ENCODE data around the gene CFAP157. TPM values are rescaled to one million over a fixed set of nuclear protein-coding genes. Genes with fewer than 3 reads are reported as not detected.

CFAP157 gene
- total and polyA plus RNA-seq, 2 of the 13 experiments (the other 11 are each of a cell fraction or from before 2014, with no cell fraction given), result 0.07 TPM; not detected in 1

DNA sequence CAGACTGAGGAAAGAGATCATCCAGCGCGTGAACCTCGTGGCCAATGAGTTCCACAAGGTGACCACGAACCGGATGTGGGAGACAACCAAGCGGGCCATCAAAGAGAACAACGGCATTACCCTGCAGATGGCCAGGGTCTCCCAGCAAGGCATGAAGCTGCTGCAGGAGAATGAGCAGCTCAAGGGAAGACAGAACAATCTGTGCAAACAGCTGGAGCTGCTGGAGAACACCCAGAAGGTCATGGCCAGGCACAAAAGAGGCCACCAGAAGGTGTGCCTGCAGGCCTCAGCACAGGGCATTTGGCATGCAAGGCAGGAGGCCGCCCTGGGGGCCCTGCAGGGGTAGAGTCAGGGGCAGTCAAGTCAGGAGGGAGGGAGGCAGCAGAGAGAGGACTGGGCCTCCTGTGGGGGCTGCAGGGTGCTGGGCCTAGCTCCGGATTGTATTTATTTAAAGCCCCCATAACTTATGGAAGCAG lies 4.5 kb downstream of the CFAP157 start:
- no peaks in the 10 kb centered on the region for H3K36me3 ChIP-seq (replicated peaks in 1 of 2; ENCODE audit: control insufficient read depth in 1 of 2, insufficient read depth in 2 of 2, low read length in 2 of 2)
- H3K27ac ChIP-seq (ENCODE audit: extremely low read length, insufficient read depth, low read length), result no peak overlapping the region
- H3K79me2 ChIP-seq (ENCODE audit: insufficient read depth, low read length), result no peaks in the 10 kb centered on the region
- no peaks in the 10 kb centered on the region; the same call in 1 of the 2 replicates for H4K20me1 ChIP-seq (ENCODE audit: insufficient read depth, low read length)
- peak; percentile 11; the same call in 1 of the 3 replicates for ATAC-seq
- H3K9ac ChIP-seq (ENCODE audit: insufficient read depth, low read depth, low read length), result no peak overlapping the region
- in situ Hi-C loops (cut with HindIII; ENCODE audit: extremely low pct_ligation_motif_present, low pct_unique_long_range_greater_than_20kb) (no loop called here), intact Hi-C loops (cut with micrococcal nuclease; ENCODE audit: unreplicated experiment) (no loop called here)
- 8% methylated on average over 5 of the region's 9 CpGs for WGBS (ENCODE audit: low lambda C conversion rate)
- POLR2A ChIA-PET, result interaction anchor here (0.8 to 1.5 kb wide), 3 partner anchors 23 to 104 kb away, joined by 3 to 6 read pairs (median 3); partner anchors contain the start of gene TOR2A
- no peak for DNase-seq (ENCODE audit: low spot score)
- peak overlapping the region in 1 of 3 experiments; percentile 13; a peak in 1 of 6 replicates for H3K4me3 ChIP-seq (replicated peaks in 1 of 3; ENCODE audit: insufficient read depth in 1 of 3, low read depth in 2 of 3, low read length in 3 of 3)
- no peak for FAIRE-seq
- 0 out of 5 replicates have a peak, but pooled peaks cover 0 to under 1% of the 10 kb centered on the region in 2 experiments for H3K27me3 ChIP-seq (ENCODE audit: control insufficient read depth in 1 of 2, insufficient read depth in 2 of 2, low read length in 2 of 2)
- no peak overlapping the region for H2AFZ ChIP-seq (ENCODE audit: low read length)
- H3K4me2 ChIP-seq (ENCODE audit: low read depth, low read length), result peak overlapping the region; percentile 68
- H3K4me1 ChIP-seq (ENCODE audit: insufficient read depth, low read length), result peaks cover 29% of the 10 kb centered on the region
- H3K9me3 ChIP-seq (ENCODE audit: low read length), result no peaks in the 10 kb centered on the region
- BruUV-seq (replicated peaks), result no TSS peak
- CTCF ChIA-PET (ENCODE audit: low intra/inter-chr PET ratio, low total read pairs), result no interaction called here
- TF ChIP-seq YY1 (IDR thresholded peaks at IDR 0.05; ENCODE audit: insufficient read depth, insufficient replicate concordance, low read depth, low read length), result no peak
- TF ChIP-seq, protein P1, sequence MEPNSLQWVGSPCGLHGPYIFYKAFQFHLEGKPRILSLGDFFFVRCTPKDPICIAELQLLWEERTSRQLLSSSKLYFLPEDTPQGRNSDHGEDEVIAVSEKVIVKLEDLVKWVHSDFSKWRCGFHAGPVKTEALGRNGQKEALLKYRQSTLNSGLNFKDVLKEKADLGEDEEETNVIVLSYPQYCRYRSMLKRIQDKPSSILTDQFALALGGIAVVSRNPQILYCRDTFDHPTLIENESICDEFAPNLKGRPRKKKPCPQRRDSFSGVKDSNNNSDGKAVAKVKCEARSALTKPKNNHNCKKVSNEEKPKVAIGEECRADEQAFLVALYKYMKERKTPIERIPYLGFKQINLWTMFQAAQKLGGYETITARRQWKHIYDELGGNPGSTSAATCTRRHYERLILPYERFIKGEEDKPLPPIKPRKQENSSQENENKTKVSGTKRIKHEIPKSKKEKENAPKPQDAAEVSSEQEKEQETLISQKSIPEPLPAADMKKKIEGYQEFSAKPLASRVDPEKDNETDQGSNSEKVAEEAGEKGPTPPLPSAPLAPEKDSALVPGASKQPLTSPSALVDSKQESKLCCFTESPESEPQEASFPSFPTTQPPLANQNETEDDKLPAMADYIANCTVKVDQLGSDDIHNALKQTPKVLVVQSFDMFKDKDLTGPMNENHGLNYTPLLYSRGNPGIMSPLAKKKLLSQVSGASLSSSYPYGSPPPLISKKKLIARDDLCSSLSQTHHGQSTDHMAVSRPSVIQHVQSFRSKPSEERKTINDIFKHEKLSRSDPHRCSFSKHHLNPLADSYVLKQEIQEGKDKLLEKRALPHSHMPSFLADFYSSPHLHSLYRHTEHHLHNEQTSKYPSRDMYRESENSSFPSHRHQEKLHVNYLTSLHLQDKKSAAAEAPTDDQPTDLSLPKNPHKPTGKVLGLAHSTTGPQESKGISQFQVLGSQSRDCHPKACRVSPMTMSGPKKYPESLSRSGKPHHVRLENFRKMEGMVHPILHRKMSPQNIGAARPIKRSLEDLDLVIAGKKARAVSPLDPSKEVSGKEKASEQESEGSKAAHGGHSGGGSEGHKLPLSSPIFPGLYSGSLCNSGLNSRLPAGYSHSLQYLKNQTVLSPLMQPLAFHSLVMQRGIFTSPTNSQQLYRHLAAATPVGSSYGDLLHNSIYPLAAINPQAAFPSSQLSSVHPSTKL (CRISPR knock-in tag; IDR thresholded peaks at IDR 0.05), result 0 out of 2 replicates have a peak, but pooled peaks have one; percentile 27
- TF ChIP-seq, protein P2, sequence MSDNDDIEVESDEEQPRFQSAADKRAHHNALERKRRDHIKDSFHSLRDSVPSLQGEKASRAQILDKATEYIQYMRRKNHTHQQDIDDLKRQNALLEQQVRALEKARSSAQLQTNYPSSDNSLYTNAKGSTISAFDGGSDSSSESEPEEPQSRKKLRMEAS (IDR thresholded peaks at IDR 0.05), result peak; percentile 22; the same call in 1 of the 2 replicates
- TF ChIP-seq, protein P3, sequence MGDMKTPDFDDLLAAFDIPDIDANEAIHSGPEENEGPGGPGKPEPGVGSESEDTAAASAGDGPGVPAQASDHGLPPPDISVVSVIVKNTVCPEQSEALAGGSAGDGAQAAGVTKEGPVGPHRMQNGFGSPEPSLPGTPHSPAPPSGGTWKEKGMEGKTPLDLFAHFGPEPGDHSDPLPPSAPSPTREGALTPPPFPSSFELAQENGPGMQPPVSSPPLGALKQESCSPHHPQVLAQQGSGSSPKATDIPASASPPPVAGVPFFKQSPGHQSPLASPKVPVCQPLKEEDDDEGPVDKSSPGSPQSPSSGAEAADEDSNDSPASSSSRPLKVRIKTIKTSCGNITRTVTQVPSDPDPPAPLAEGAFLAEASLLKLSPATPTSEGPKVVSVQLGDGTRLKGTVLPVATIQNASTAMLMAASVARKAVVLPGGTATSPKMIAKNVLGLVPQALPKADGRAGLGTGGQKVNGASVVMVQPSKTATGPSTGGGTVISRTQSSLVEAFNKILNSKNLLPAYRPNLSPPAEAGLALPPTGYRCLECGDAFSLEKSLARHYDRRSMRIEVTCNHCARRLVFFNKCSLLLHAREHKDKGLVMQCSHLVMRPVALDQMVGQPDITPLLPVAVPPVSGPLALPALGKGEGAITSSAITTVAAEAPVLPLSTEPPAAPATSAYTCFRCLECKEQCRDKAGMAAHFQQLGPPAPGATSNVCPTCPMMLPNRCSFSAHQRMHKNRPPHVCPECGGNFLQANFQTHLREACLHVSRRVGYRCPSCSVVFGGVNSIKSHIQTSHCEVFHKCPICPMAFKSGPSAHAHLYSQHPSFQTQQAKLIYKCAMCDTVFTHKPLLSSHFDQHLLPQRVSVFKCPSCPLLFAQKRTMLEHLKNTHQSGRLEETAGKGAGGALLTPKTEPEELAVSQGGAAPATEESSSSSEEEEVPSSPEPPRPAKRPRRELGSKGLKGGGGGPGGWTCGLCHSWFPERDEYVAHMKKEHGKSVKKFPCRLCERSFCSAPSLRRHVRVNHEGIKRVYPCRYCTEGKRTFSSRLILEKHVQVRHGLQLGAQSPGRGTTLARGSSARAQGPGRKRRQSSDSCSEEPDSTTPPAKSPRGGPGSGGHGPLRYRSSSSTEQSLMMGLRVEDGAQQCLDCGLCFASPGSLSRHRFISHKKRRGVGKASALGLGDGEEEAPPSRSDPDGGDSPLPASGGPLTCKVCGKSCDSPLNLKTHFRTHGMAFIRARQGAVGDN (CRISPR knock-in tag; IDR thresholded peaks at IDR 0.05), result peak; percentile 63
- TF ChIP-seq, protein P4, sequence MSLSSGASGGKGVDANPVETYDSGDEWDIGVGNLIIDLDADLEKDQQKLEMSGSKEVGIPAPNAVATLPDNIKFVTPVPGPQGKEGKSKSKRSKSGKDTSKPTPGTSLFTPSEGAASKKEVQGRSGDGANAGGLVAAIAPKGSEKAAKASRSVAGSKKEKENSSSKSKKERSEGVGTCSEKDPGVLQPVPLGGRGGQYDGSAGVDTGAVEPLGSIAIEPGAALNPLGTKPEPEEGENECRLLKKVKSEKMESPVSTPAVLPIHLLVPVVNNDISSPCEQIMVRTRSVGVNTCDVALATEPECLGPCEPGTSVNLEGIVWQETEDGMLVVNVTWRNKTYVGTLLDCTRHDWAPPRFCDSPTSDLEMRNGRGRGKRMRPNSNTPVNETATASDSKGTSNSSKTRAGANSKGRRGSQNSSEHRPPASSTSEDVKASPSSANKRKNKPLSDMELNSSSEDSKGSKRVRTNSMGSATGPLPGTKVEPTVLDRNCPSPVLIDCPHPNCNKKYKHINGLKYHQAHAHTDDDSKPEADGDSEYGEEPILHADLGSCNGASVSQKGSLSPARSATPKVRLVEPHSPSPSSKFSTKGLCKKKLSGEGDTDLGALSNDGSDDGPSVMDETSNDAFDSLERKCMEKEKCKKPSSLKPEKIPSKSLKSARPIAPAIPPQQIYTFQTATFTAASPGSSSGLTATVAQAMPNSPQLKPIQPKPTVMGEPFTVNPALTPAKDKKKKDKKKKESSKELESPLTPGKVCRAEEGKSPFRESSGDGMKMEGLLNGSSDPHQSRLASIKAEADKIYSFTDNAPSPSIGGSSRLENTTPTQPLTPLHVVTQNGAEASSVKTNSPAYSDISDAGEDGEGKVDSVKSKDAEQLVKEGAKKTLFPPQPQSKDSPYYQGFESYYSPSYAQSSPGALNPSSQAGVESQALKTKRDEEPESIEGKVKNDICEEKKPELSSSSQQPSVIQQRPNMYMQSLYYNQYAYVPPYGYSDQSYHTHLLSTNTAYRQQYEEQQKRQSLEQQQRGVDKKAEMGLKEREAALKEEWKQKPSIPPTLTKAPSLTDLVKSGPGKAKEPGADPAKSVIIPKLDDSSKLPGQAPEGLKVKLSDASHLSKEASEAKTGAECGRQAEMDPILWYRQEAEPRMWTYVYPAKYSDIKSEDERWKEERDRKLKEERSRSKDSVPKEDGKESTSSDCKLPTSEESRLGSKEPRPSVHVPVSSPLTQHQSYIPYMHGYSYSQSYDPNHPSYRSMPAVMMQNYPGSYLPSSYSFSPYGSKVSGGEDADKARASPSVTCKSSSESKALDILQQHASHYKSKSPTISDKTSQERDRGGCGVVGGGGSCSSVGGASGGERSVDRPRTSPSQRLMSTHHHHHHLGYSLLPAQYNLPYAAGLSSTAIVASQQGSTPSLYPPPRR (CRISPR knock-in tag; IDR thresholded peaks at IDR 0.05; ENCODE audit: borderline replicate concordance), result no peak
- no peak for TF ChIP-seq KDM5A (IDR thresholded peaks at IDR 0.05; ENCODE audit: borderline replicate concordance, low read length)
- TF ChIP-seq, protein P5, sequence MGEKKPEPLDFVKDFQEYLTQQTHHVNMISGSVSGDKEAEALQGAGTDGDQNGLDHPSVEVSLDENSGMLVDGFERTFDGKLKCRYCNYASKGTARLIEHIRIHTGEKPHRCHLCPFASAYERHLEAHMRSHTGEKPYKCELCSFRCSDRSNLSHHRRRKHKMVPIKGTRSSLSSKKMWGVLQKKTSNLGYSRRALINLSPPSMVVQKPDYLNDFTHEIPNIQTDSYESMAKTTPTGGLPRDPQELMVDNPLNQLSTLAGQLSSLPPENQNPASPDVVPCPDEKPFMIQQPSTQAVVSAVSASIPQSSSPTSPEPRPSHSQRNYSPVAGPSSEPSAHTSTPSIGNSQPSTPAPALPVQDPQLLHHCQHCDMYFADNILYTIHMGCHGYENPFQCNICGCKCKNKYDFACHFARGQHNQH (CRISPR knock-in tag; IDR thresholded peaks at IDR 0.05), result no peak
